PC-3 (cell line): ENCODE results near the gene GPR26. TPM values are rescaled to one million over a fixed set of nuclear protein-coding genes. Genes with fewer than 3 reads are reported as not detected.

Source experiments
- ATAC-seq: fragments of 200-7000 bp; cut with Tn5 transposase; 2 replicates; pipeline ENCODE4 v1.9.1; 2020; ENCODE audit warnings: mild to moderate bottlenecking, moderate library complexity
- BruUV-seq: library from RNA; stranded (reverse); fragments of 400-500 nt; replicated peaks from 2 replicates; lab custom pipeline; 2021; lab: Mats Ljungman, UMichigan
- CTCF ChIA-PET: fragments of 300-600 bp; sonication (Branson Sonifier 250); formaldehyde crosslinking; loops from one replicate; lab custom pipeline; 2022; ENCODE audit warnings: antibody characterized with exemption; lab: Charles Lee
- POLR2A ChIA-PET: fragments of 300-600 bp; sonication (Branson Sonifier 250); formaldehyde crosslinking; loops from one replicate; lab custom pipeline; 2022; ENCODE audit warnings: antibody characterized with exemption; ENCODE audit not compliant: unreplicated experiment; lab: Charles Lee
- DNase-seq: peaks from one replicate; pipeline ENCODE4 v3.0.0-alpha.2; 2015
- H2AFZ ChIP-seq: fragments of 300-600 bp; sonication (generic); 2 replicates; pipeline ENCODE4 v1.6.0; 2016; ENCODE audit warnings: antibody characterized with exemption, low read length
- H3F3A ChIP-seq: fragments of 300-600 bp; sonication (generic); one replicate; pipeline ENCODE4 v1.6.0; 2017; ENCODE audit warnings: antibody characterized with exemption, low read length, control low read depth, mild to moderate bottlenecking; ENCODE audit not compliant: unreplicated experiment
- H3K27ac ChIP-seq: fragments of 300-600 bp; sonication (generic); 2 replicates; pipeline ENCODE4 v1.5.1; 2016; ENCODE audit warnings: mild to moderate bottlenecking, low read length
- H3K27me3 ChIP-seq: fragments of 300-600 bp; sonication (generic); 2 replicates; pipeline ENCODE4 v1.6.1; 2016; ENCODE audit warnings: low read length, mixed read lengths
- H3K36me3 ChIP-seq: fragments of 300-600 bp; sonication (generic); 2 replicates; pipeline ENCODE4 v1.6.1; 2016; ENCODE audit warnings: low read depth, mixed run types, low read length, mixed read lengths
- H3K4me1 ChIP-seq: fragments of 300-600 bp; sonication (generic); 2 replicates; pipeline ENCODE4 v1.5.1; 2016; ENCODE audit warnings: low read length; ENCODE audit not compliant: insufficient read depth
- H3K4me2 ChIP-seq: fragments of 300-600 bp; sonication (generic); 2 replicates; pipeline ENCODE4 v1.6.0; 2016; ENCODE audit warnings: low read length
- H3K4me3 ChIP-seq: fragments of 300-600 bp; sonication (generic); 2 replicates; pipeline ENCODE4 v1.5.1; 2016; ENCODE audit warnings: mild to moderate bottlenecking, low read length, mixed read lengths
- H3K79me2 ChIP-seq: fragments of 300-600 bp; sonication (generic); 2 replicates; pipeline ENCODE4 v1.6.1; 2017; ENCODE audit warnings: low read length, mixed read lengths
- H3K9ac ChIP-seq: fragments of 300-600 bp; sonication (generic); 2 replicates; pipeline ENCODE4 v1.6.0; 2016; ENCODE audit warnings: mild to moderate bottlenecking, low read length
- H3K9me2 ChIP-seq: fragments of 300-600 bp; sonication (generic); replicated peaks from 2 replicates; pipeline ENCODE4 v1.6.1; 2016; ENCODE audit warnings: mixed run types, low read length, mixed read lengths
- H3K9me3 ChIP-seq: fragments of 300-600 bp; sonication (generic); 2 replicates; pipeline ENCODE4 v1.6.1; 2016; ENCODE audit warnings: low read length, mixed read lengths
- H4K20me1 ChIP-seq: fragments of 300-600 bp; sonication (generic); 2 replicates; pipeline ENCODE4 v1.6.1; 2016; ENCODE audit warnings: low read length, mixed read lengths
- CTCF ChIP-seq: fragments of 300-600 bp; sonication (generic); conservative IDR thresholded peaks from 2 replicates; pipeline ENCODE4 v1.5.1; 2017; ENCODE audit warnings: antibody characterized with exemption, low read depth, mild to moderate bottlenecking, low read length
- EZH2 ChIP-seq: fragments of 300-600 bp; sonication (generic); IDR thresholded peaks from one replicate; pipeline ENCODE4 v1.6.1; 2017; ENCODE audit warnings: antibody characterized with exemption, mild to moderate bottlenecking, low read length; ENCODE audit not compliant: unreplicated experiment
- EZH2phosphoT487 ChIP-seq: fragments of 300-600 bp; sonication (generic); IDR thresholded peaks from 2 replicates; pipeline ENCODE4 v1.6.1; 2018; ENCODE audit warnings: mild to moderate bottlenecking, antibody characterized with exemption, low read length, borderline replicate concordance
- intact Hi-C: fragments of 100-400 bp; cut with micrococcal nuclease; formaldehyde crosslinking; loops from 2 replicates; pipeline ENCODE4 v1.9.0; 2023
- total RNA-seq: library from RNA; depleted of rRNA; stranded (reverse); fragments of >200 nt; gene quantifications from 2 replicates; pipeline ENCODE4 v1.2.3, GENCODE V29; 2014

The GPR26 gene
- total RNA-seq, 1 experiment from 2014 or later: not detected

GRCh38 chr10:123683865-123684264 lies 17.7 kb downstream of the GPR26 start:
- Histone ChIP-seq H3K36me3 (no peaks in the 10 kb centered on the region), H3K4me1 (no peaks in the 10 kb centered on the region), H3F3A (no peaks in the 10 kb centered on the region), H3K9ac (no peak overlapping the region), H3K9me3 (no peaks in the 10 kb centered on the region), H3K27ac (no peak overlapping the region), H3K79me2 (no peaks in the 10 kb centered on the region), H2AFZ (no peak overlapping the region), H3K9me2 (no peaks in the 10 kb centered on the region), H3K4me3 (no peak overlapping the region), H3K27me3 (peaks cover 57% of the 10 kb centered on the region), H4K20me1 (no peaks in the 10 kb centered on the region), H3K4me2 (no peak overlapping the region)
- TF ChIP-seq CTCF (no peak), EZH2 (no peak), EZH2phosphoT487 (no peak)
- ChIA-PET POLR2A (no interaction called here), CTCF (no interaction called here)
- no TSS peak for BruUV-seq
- intact Hi-C loops: no loop called here
- DNase-seq (no peak), ATAC-seq (no peak)

GRCh38 chr10:123685260-123685659 lies 19.1 kb downstream of the GPR26 start:
- no peak for ATAC-seq
- intact Hi-C loops: no loop called here
- ChIA-PET POLR2A (no interaction called here), CTCF (no interaction called here)
- no peak overlapping the region for H2AFZ ChIP-seq
- H3K79me2 ChIP-seq: no peaks in the 10 kb centered on the region
- no peak overlapping the region for H3K27ac ChIP-seq
- H4K20me1 ChIP-seq: no peaks in the 10 kb centered on the region
- no peaks in the 10 kb centered on the region for H3K4me1 ChIP-seq
- peaks cover 50% of the 10 kb centered on the region for H3K27me3 ChIP-seq
- no TSS peak for BruUV-seq
- no peak overlapping the region for H3K9ac ChIP-seq
- TF ChIP-seq EZH2phosphoT487: no peak
- no peak for TF ChIP-seq EZH2
- TF ChIP-seq CTCF: no peak
- no peak overlapping the region for H3K4me2 ChIP-seq
- no peaks in the 10 kb centered on the region for H3K9me2 ChIP-seq
- H3K36me3 ChIP-seq: no peaks in the 10 kb centered on the region
- H3K9me3 ChIP-seq: no peaks in the 10 kb centered on the region
- no peak for DNase-seq
- H3F3A ChIP-seq: no peaks in the 10 kb centered on the region
- H3K4me3 ChIP-seq: no peak overlapping the region

GRCh38 chr10:123687758-123688157 lies 21.6 kb downstream of the GPR26 start:
- no peaks in the 10 kb centered on the region for H3K36me3 ChIP-seq
- H3K27me3 ChIP-seq: peaks cover 36% of the 10 kb centered on the region

More at GRCh38 chr10:123687758-123688157, 21.6 kb downstream of the GPR26 start:
- ChIA-PET POLR2A (no interaction called here), CTCF (no interaction called here)
- Histone ChIP-seq H3K9me3 (no peaks in the 10 kb centered on the region), H3K27ac (no peak overlapping the region), H3K4me1 (no peaks in the 10 kb centered on the region), H3K79me2 (no peaks in the 10 kb centered on the region), H3K9ac (no peak overlapping the region), H3K4me2 (no peak overlapping the region), H3F3A (no peaks in the 10 kb centered on the region), H4K20me1 (no peaks in the 10 kb centered on the region), H2AFZ (no peak overlapping the region), H3K9me2 (no peaks in the 10 kb centered on the region), H3K4me3 (no peak overlapping the region)
- DNase-seq: no peak
- ATAC-seq: no peak
- TF ChIP-seq EZH2 (no peak), EZH2phosphoT487 (no peak), CTCF (no peak)
- BruUV-seq: no TSS peak
- intact Hi-C loops: no loop called here
